Measurements from ENCODE around the gene KIF11.

- TF ChIP-seq CTCF (IDR thresholded peaks at IDR 0.05; ENCODE audit: extremely low read depth in 1 of 2, insufficient read depth in 1 of 2, low read depth in 1 of 2, low read length in 2 of 2): no peak
- no peak for TF ChIP-seq POLR2A (IDR thresholded peaks at IDR 0.05; ENCODE audit: low read depth, low read length)
- no peak for TF ChIP-seq MAX (IDR thresholded peaks at IDR 0.05; ENCODE audit: insufficient read depth, insufficient read length)
- no peak for TF ChIP-seq POLR2AphosphoS5 (IDR thresholded peaks at IDR 0.05; ENCODE audit: insufficient read depth, low read depth, low read length)
- TF ChIP-seq EZH2 (IDR thresholded peaks at IDR 0.05; ENCODE audit: borderline replicate concordance, low read depth, low read length, severe bottlenecking): no peak
- peak; percentile 50 for TF ChIP-seq FOS (IDR thresholded peaks at IDR 0.05; ENCODE audit: borderline replicate concordance, insufficient read depth, low read length)
Measured at GRCh38 chr10:92567952-92568600, 24.9 kb upstream of the KIF11 start.

All from endothelial cell of umbilical vein (primary cell).